SK-N-SH (cell line): ENCODE data around the gene SMIM20.

Experiments
- CHD2 ChIP-seq: fragments of 150-350 bp; IDR thresholded peaks from 2 replicates; pipeline ENCODE4 v1.6.1; 2018; ENCODE audit warnings: low read length; ENCODE audit not compliant: partially characterized antibody
- CTCF ChIP-seq: fragments of 200-600 bp; sonication (generic); IDR thresholded peaks from 2 replicates; pipeline ENCODE4 v1.6.1; 2017; ENCODE audit warnings: antibody characterized with exemption, mild to moderate bottlenecking, moderate library complexity
- MAX ChIP-seq: IDR thresholded peaks from 2 replicates; pipeline ENCODE4 v1.4.0; 2012; ENCODE audit warnings: low read depth
- TCF12 ChIP-seq: IDR thresholded peaks from 2 replicates; pipeline ENCODE4 v1.4.0; 2012

- TF ChIP-seq CTCF: no peak
- TF ChIP-seq MAX: no peak
- TF ChIP-seq TCF12: no peak
- no peak for TF ChIP-seq CHD2
Observed at GRCh38 chr4:25922812-25923369, 8.9 kb downstream of the SMIM20 start.
